Gastrocnemius medialis (tissue), 4 donors: ENCODE results near the gene PLA2G4D.

Experiments used
- CTCF ChIP-seq, 5 experiments: fragments of 450-650 bp in 3 of 5; fragments of 200-600 bp in 2 of 5; sonication (generic) in 2 of 5; IDR thresholded peaks in 4 of 5; conservative IDR thresholded peaks in 1 of 5; 1 replicate in 4 of 5; 2 replicates in 1 of 5; pipeline ENCODE4 v1.5.1; 2016 to 2019; ENCODE audit warnings: antibody characterized with exemption in 5 of 5, mild to moderate bottlenecking in 3 of 5, moderate library complexity in 3 of 5
- POLR2A ChIP-seq, 2 donors: fragments of 450-650 bp; IDR thresholded peaks; one replicate each; pipeline ENCODE4 v1.6.1; 2017; ENCODE audit warnings: antibody characterized with exemption in 2 of 2, mild to moderate bottlenecking in 2 of 2, moderate library complexity in 2 of 2

GRCh38 chr15:42027521-42027920 is 66.8 kb downstream of the PLA2G4D start:
- no peak for TF ChIP-seq POLR2A (IDR thresholded peaks at IDR 0.05)
- TF ChIP-seq CTCF (IDR thresholded peaks at IDR 0.05 in 4 of 5, conservative IDR thresholded peaks at IDR 0.05 in 1 of 5), result no peak
